PC-3 (cell line): ENCODE measurements around the gene MAD1L1. TPM values are rescaled to one million over a fixed set of nuclear protein-coding genes. Genes with fewer than 3 reads are reported as not detected.

Source experiments
- ATAC-seq: fragments of 200-7000 bp; cut with Tn5 transposase; 2 replicates; pipeline ENCODE4 v1.9.1; 2020; ENCODE audit warnings: mild to moderate bottlenecking, moderate library complexity
- BruUV-seq: library from RNA; stranded (reverse); fragments of 400-500 nt; replicated peaks from 2 replicates; lab custom pipeline; 2021; lab: Mats Ljungman, UMichigan
- CTCF ChIA-PET: fragments of 300-600 bp; sonication (Branson Sonifier 250); formaldehyde crosslinking; loops from one replicate; lab custom pipeline; 2022; ENCODE audit warnings: antibody characterized with exemption; lab: Charles Lee
- POLR2A ChIA-PET: fragments of 300-600 bp; sonication (Branson Sonifier 250); formaldehyde crosslinking; loops from one replicate; lab custom pipeline; 2022; ENCODE audit warnings: antibody characterized with exemption; ENCODE audit not compliant: unreplicated experiment; lab: Charles Lee
- DNase-seq: peaks from one replicate; pipeline ENCODE4 v3.0.0-alpha.2; 2015
- H2AFZ ChIP-seq: fragments of 300-600 bp; sonication (generic); 2 replicates; pipeline ENCODE4 v1.6.0; 2016; ENCODE audit warnings: antibody characterized with exemption, low read length
- H3F3A ChIP-seq: fragments of 300-600 bp; sonication (generic); one replicate; pipeline ENCODE4 v1.6.0; 2017; ENCODE audit warnings: antibody characterized with exemption, low read length, control low read depth, mild to moderate bottlenecking; ENCODE audit not compliant: unreplicated experiment
- H3K27ac ChIP-seq: fragments of 300-600 bp; sonication (generic); 2 replicates; pipeline ENCODE4 v1.5.1; 2016; ENCODE audit warnings: mild to moderate bottlenecking, low read length
- H3K27me3 ChIP-seq: fragments of 300-600 bp; sonication (generic); 2 replicates; pipeline ENCODE4 v1.6.1; 2016; ENCODE audit warnings: low read length, mixed read lengths
- H3K36me3 ChIP-seq: fragments of 300-600 bp; sonication (generic); 2 replicates; pipeline ENCODE4 v1.6.1; 2016; ENCODE audit warnings: low read depth, mixed run types, low read length, mixed read lengths
- H3K4me1 ChIP-seq: fragments of 300-600 bp; sonication (generic); 2 replicates; pipeline ENCODE4 v1.5.1; 2016; ENCODE audit warnings: low read length; ENCODE audit not compliant: insufficient read depth
- H3K4me2 ChIP-seq: fragments of 300-600 bp; sonication (generic); 2 replicates; pipeline ENCODE4 v1.6.0; 2016; ENCODE audit warnings: low read length
- H3K4me3 ChIP-seq: fragments of 300-600 bp; sonication (generic); 2 replicates; pipeline ENCODE4 v1.5.1; 2016; ENCODE audit warnings: mild to moderate bottlenecking, low read length, mixed read lengths
- H3K79me2 ChIP-seq: fragments of 300-600 bp; sonication (generic); 2 replicates; pipeline ENCODE4 v1.6.1; 2017; ENCODE audit warnings: low read length, mixed read lengths
- H3K9ac ChIP-seq: fragments of 300-600 bp; sonication (generic); 2 replicates; pipeline ENCODE4 v1.6.0; 2016; ENCODE audit warnings: mild to moderate bottlenecking, low read length
- H3K9me2 ChIP-seq: fragments of 300-600 bp; sonication (generic); replicated peaks from 2 replicates; pipeline ENCODE4 v1.6.1; 2016; ENCODE audit warnings: mixed run types, low read length, mixed read lengths
- H3K9me3 ChIP-seq: fragments of 300-600 bp; sonication (generic); 2 replicates; pipeline ENCODE4 v1.6.1; 2016; ENCODE audit warnings: low read length, mixed read lengths
- H4K20me1 ChIP-seq: fragments of 300-600 bp; sonication (generic); 2 replicates; pipeline ENCODE4 v1.6.1; 2016; ENCODE audit warnings: low read length, mixed read lengths
- CTCF ChIP-seq: fragments of 300-600 bp; sonication (generic); conservative IDR thresholded peaks from 2 replicates; pipeline ENCODE4 v1.5.1; 2017; ENCODE audit warnings: antibody characterized with exemption, low read depth, mild to moderate bottlenecking, low read length
- EZH2 ChIP-seq: fragments of 300-600 bp; sonication (generic); IDR thresholded peaks from one replicate; pipeline ENCODE4 v1.6.1; 2017; ENCODE audit warnings: antibody characterized with exemption, mild to moderate bottlenecking, low read length; ENCODE audit not compliant: unreplicated experiment
- EZH2phosphoT487 ChIP-seq: fragments of 300-600 bp; sonication (generic); IDR thresholded peaks from 2 replicates; pipeline ENCODE4 v1.6.1; 2018; ENCODE audit warnings: mild to moderate bottlenecking, antibody characterized with exemption, low read length, borderline replicate concordance
- intact Hi-C: fragments of 100-400 bp; cut with micrococcal nuclease; formaldehyde crosslinking; loops from 2 replicates; pipeline ENCODE4 v1.9.0; 2023
- total RNA-seq: library from RNA; depleted of rRNA; stranded (reverse); fragments of >200 nt; gene quantifications from 2 replicates; pipeline ENCODE4 v1.2.3, GENCODE V29; 2014

The MAD1L1 gene
- total RNA-seq, 1 experiment from 2014 or later: 88.4 TPM

DNA sequence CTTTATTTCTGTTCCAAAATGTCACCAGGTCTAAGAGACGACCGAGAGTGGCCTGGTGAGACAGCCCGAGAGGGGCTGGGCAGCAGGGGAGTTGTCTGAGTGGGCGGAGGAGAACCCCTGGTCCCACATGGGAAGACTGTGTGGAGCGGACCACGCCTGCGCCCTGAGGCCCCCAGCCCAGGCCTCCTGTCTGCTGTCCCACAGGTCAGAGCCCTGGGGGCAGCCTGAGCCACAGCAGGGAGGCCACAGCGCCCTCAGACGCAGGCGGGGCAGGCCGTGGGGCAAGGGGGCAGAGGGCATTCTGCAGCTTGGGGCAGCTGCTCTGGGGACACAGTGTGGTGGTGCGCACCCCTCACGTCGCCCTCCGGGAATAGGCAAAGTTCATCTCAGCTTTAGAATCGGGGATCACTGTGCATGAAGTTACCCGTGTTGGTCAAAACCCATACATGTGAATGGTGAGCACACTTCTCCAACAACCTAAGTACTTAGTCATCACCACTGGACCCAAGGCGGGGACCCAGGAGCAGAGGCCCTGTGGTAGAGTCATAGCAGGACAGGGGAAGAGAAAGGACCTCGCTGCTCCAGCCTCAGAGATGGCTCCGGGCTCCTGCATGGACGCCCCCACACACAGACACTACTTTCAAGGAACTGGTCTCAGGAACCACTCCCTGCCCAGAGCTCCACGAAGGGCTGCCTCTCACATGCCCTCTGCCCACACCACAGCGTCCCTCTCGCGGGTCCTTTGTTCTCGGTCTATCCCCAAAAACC, 348.0 kb downstream of the MAD1L1 start:
- H3K27me3 ChIP-seq: no peaks in the 10 kb centered on the region
- H3K9me2 ChIP-seq: no peaks in the 10 kb centered on the region
- intact Hi-C loops: no loop called here
- H3K4me3 ChIP-seq: no peak overlapping the region
- H3F3A ChIP-seq: no peaks in the 10 kb centered on the region
- H3K9ac ChIP-seq: no peak overlapping the region
- H3K9me3 ChIP-seq: no peaks in the 10 kb centered on the region
- TF ChIP-seq EZH2: no peak
- no peak for TF ChIP-seq CTCF
- TF ChIP-seq EZH2phosphoT487: no peak
- H3K4me1 ChIP-seq: peaks cover 19% of the 10 kb centered on the region
- H4K20me1 ChIP-seq: no peaks in the 10 kb centered on the region
- no peak overlapping the region for H2AFZ ChIP-seq
- no peak overlapping the region for H3K4me2 ChIP-seq
- H3K27ac ChIP-seq: no peak overlapping the region
- ChIA-PET CTCF (no interaction called here), POLR2A (no interaction called here)
- BruUV-seq: no TSS peak
- ATAC-seq (no peak; the same call in 1 of the 2 replicates), DNase-seq (peak; percentile 6)
- H3K36me3 ChIP-seq: peaks cover 13% of the 10 kb centered on the region
- no peaks in the 10 kb centered on the region for H3K79me2 ChIP-seq

- intact Hi-C loops: no loop called here
- ChIA-PET POLR2A (no interaction called here), CTCF (interaction anchor here (0.5 kb wide), 1 partner anchor 464 kb away, joined by 4 read pairs; no protein-coding TSS in a partner anchor)
- no peak overlapping the region; the same call in 1 of the 2 replicates for H3K27ac ChIP-seq
- TF ChIP-seq CTCF: no peak
- no peak for TF ChIP-seq EZH2phosphoT487
- no peak for TF ChIP-seq EZH2
- H2AFZ ChIP-seq: no peak overlapping the region
- H3K4me2 ChIP-seq: no peak overlapping the region
- no peaks in the 10 kb centered on the region for H3K9me3 ChIP-seq
- no peaks in the 10 kb centered on the region for H3F3A ChIP-seq
- H3K9ac ChIP-seq: no peak overlapping the region
- H3K4me1 ChIP-seq: peaks cover 19% of the 10 kb centered on the region
- no peak overlapping the region for H3K4me3 ChIP-seq
- BruUV-seq: no TSS peak
- H3K36me3 ChIP-seq: peaks cover 13% of the 10 kb centered on the region
- no peaks in the 10 kb centered on the region for H3K79me2 ChIP-seq
- DNase-seq (no peak), ATAC-seq (peak; percentile 16; the same call in 1 of the 2 replicates)
- no peaks in the 10 kb centered on the region for H3K27me3 ChIP-seq
- no peaks in the 10 kb centered on the region for H3K9me2 ChIP-seq
- H4K20me1 ChIP-seq: no peaks in the 10 kb centered on the region
These were observed 348.7 kb downstream of the MAD1L1 start for GRCh38 chr7:1883834-1884582.
